SK-N-SH treated with all-trans-retinoic acid at 6 μM for 48 hours (cell line): ENCODE measurements around the gene PDGFRB.

Experiments used
- ATAC-seq: fragments of 200-7000 bp; cut with Tn5 transposase; 3 replicates; pipeline ENCODE4 v1.9.1; 2020; ENCODE audit warnings: mild to moderate bottlenecking, moderate library complexity
- ARNTL ChIP-seq: fragments of 450-650 bp; formaldehyde crosslinking; IDR thresholded peaks from 2 replicates; pipeline ENCODE4 v1.5.0; 2020; ENCODE audit warnings: low read depth, mild to moderate bottlenecking, moderate library complexity, borderline replicate concordance
- ESRRG ChIP-seq: fragments of 250-450 bp; sonication (Bioruptor Pico); IDR thresholded peaks from 2 replicates; pipeline ENCODE4 v1.6.1; 2021; ENCODE audit warnings: mild to moderate bottlenecking
- GLIS3 ChIP-seq: fragments of 250-450 bp; sonication (Bioruptor Pico); IDR thresholded peaks from 2 replicates; pipeline ENCODE4 v1.5.0; 2020; ENCODE audit warnings: mild to moderate bottlenecking, moderate library complexity
- ISL1 ChIP-seq: fragments of 250-450 bp; sonication (Bioruptor Pico); IDR thresholded peaks from 2 replicates; pipeline ENCODE4 v2.1.2; 2022; ENCODE audit warnings: mild to moderate bottlenecking, moderate library complexity
- OSR1 ChIP-seq: fragments of 250-450 bp; sonication (Bioruptor Pico); IDR thresholded peaks from 2 replicates; pipeline ENCODE4 v1.8.0; 2022; ENCODE audit warnings: moderate library complexity, mild to moderate bottlenecking, inconsistent platforms
- PPARA ChIP-seq: fragments of 250-450 bp; sonication (Bioruptor Pico); IDR thresholded peaks from 2 replicates; pipeline ENCODE4 v1.5.0; 2020; ENCODE audit warnings: mild to moderate bottlenecking, borderline replicate concordance
- SNAI2 ChIP-seq: fragments of 250-450 bp; sonication (Bioruptor Pico); IDR thresholded peaks from 2 replicates; pipeline ENCODE4 v1.5.0; 2020; ENCODE audit warnings: mild to moderate bottlenecking, moderate library complexity
- TCF4 ChIP-seq: fragments of 250-450 bp; sonication (Bioruptor Pico); IDR thresholded peaks from 2 replicates; pipeline ENCODE4 v1.8.0; 2021; ENCODE audit warnings: mild to moderate bottlenecking, moderate library complexity, borderline replicate concordance
- TOX ChIP-seq: fragments of 250-450 bp; sonication (Bioruptor Pico); IDR thresholded peaks from 2 replicates; pipeline ENCODE4 v1.8.0; 2021; ENCODE audit warnings: mild to moderate bottlenecking, moderate library complexity, borderline replicate concordance
- ZC3H10 ChIP-seq: fragments of 250-450 bp; sonication (Bioruptor Pico); IDR thresholded peaks from 2 replicates; pipeline ENCODE4 v1.5.1; 2021; ENCODE audit warnings: mild to moderate bottlenecking, moderate library complexity
- ZFP3 ChIP-seq: fragments of 250-450 bp; sonication (Bioruptor Pico); IDR thresholded peaks from 2 replicates; pipeline ENCODE4 v1.5.0; 2020; ENCODE audit warnings: mild to moderate bottlenecking, moderate library complexity
- ZNF565 ChIP-seq: fragments of 450-650 bp; formaldehyde crosslinking; conservative IDR thresholded peaks from 2 replicates; pipeline ENCODE4 v1.5.0; 2020; ENCODE audit warnings: low read depth, mild to moderate bottlenecking, moderate library complexity
- ZNF70 ChIP-seq: fragments of 450-650 bp; formaldehyde crosslinking; IDR thresholded peaks from 2 replicates; pipeline ENCODE4 v1.5.0; 2020; ENCODE audit warnings: mild to moderate bottlenecking, moderate library complexity
- ZNF8 ChIP-seq: fragments of 450-650 bp; formaldehyde crosslinking; IDR thresholded peaks from 2 replicates; pipeline ENCODE4 v1.5.0; 2020; ENCODE audit warnings: mild to moderate bottlenecking, moderate library complexity
- TF ChIP-seq, protein P1 (sequence below): fragments of 250-450 bp; sonication (Bioruptor Pico); IDR thresholded peaks from 2 replicates; pipeline ENCODE4 v1.8.0; 2020; ENCODE audit warnings: mild to moderate bottlenecking, moderate library complexity, borderline replicate concordance
- TF ChIP-seq, protein P2 (sequence below): fragments of 250-450 bp; sonication (Bioruptor Pico); IDR thresholded peaks from 2 replicates; pipeline ENCODE4 v1.5.0; 2020; ENCODE audit warnings: mild to moderate bottlenecking, moderate library complexity
- TF ChIP-seq, protein P3 (sequence below): fragments of 250-450 bp; sonication (Bioruptor Pico); IDR thresholded peaks from 2 replicates; pipeline ENCODE4 v1.5.1; 2021; ENCODE audit warnings: mild to moderate bottlenecking, moderate library complexity

The PDGFRB gene

DNA sequence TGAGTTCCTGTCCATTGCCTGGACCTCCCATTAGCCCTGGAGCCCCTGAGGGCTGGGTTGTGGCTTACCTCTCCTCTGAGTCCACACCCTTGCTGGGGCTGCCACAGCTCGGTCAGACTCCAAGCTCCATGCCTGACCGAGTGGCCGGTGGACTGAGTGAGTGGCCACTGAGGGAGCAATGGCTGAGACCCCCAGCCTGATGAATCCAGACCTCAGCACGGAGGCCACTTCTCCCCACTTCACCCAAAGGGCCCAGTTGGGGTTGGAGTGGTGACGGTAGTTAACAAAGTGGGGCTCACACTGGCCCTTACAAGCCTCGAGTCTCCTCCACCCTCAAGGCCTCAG, 28.8 kb downstream of the PDGFRB start:
- TF ChIP-seq ISL1 (CRISPR knock-in tag) (no peak), ZNF70 (no peak), SNAI2 (CRISPR knock-in tag) (no peak), ZFP3 (CRISPR knock-in tag) (no peak), ARNTL (CRISPR knock-in tag) (no peak), ZC3H10 (CRISPR knock-in tag) (no peak), ESRRG (CRISPR knock-in tag) (no peak), OSR1 (CRISPR knock-in tag) (no peak), ZNF8 (no peak), ZNF565 (CRISPR knock-in tag) (no peak)
- TF ChIP-seq, protein P1, sequence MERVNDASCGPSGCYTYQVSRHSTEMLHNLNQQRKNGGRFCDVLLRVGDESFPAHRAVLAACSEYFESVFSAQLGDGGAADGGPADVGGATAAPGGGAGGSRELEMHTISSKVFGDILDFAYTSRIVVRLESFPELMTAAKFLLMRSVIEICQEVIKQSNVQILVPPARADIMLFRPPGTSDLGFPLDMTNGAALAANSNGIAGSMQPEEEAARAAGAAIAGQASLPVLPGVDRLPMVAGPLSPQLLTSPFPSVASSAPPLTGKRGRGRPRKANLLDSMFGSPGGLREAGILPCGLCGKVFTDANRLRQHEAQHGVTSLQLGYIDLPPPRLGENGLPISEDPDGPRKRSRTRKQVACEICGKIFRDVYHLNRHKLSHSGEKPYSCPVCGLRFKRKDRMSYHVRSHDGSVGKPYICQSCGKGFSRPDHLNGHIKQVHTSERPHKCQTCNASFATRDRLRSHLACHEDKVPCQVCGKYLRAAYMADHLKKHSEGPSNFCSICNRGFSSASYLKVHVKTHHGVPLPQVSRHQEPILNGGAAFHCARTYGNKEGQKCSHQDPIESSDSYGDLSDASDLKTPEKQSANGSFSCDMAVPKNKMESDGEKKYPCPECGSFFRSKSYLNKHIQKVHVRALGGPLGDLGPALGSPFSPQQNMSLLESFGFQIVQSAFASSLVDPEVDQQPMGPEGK (CRISPR knock-in tag) = no peak
- no peak for ATAC-seq

DNA sequence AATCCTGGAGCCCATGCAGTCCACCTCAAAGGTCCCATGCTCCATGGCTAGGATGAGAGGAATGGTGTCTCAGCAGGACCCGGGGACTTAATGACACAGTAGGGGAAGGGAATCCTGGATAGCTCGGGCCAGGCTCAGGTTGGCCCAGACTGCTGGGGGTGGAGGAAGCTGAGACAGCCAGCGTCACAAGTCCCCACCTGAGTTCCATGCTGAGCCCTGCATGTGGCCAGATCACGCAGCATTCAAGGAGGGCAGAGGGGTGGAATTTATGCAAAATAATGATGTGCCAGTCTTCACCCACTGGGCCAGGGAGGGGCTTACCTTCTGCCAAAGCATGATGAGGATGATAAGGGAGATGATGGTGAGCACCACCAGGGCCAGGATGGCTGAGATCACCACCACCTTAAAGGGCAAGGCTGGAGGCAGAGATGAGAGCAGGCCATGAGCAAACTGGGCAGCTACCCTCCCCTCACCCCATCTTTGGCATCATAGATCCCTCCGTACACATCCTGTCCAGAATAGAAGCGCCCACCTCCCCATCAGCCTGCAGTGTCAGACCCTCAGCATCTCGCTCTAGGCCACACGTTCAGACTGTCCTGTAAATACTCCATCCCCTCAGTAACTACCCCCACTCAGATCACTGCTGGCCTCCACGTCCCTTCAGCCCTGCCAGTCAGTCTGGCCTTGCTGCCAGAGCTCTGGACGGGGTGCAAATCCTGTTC, 29.3 kb downstream of the PDGFRB start:
- TF ChIP-seq, protein P2, sequence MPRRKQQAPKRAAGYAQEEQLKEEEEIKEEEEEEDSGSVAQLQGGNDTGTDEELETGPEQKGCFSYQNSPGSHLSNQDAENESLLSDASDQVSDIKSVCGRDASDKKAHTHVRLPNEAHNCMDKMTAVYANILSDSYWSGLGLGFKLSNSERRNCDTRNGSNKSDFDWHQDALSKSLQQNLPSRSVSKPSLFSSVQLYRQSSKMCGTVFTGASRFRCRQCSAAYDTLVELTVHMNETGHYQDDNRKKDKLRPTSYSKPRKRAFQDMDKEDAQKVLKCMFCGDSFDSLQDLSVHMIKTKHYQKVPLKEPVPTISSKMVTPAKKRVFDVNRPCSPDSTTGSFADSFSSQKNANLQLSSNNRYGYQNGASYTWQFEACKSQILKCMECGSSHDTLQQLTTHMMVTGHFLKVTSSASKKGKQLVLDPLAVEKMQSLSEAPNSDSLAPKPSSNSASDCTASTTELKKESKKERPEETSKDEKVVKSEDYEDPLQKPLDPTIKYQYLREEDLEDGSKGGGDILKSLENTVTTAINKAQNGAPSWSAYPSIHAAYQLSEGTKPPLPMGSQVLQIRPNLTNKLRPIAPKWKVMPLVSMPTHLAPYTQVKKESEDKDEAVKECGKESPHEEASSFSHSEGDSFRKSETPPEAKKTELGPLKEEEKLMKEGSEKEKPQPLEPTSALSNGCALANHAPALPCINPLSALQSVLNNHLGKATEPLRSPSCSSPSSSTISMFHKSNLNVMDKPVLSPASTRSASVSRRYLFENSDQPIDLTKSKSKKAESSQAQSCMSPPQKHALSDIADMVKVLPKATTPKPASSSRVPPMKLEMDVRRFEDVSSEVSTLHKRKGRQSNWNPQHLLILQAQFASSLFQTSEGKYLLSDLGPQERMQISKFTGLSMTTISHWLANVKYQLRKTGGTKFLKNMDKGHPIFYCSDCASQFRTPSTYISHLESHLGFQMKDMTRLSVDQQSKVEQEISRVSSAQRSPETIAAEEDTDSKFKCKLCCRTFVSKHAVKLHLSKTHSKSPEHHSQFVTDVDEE (CRISPR knock-in tag) = no peak
- TF ChIP-seq TOX = no peak
- no peak for TF ChIP-seq ZC3H10 (CRISPR knock-in tag)
- no peak for TF ChIP-seq TCF4
- TF ChIP-seq, protein P3, sequence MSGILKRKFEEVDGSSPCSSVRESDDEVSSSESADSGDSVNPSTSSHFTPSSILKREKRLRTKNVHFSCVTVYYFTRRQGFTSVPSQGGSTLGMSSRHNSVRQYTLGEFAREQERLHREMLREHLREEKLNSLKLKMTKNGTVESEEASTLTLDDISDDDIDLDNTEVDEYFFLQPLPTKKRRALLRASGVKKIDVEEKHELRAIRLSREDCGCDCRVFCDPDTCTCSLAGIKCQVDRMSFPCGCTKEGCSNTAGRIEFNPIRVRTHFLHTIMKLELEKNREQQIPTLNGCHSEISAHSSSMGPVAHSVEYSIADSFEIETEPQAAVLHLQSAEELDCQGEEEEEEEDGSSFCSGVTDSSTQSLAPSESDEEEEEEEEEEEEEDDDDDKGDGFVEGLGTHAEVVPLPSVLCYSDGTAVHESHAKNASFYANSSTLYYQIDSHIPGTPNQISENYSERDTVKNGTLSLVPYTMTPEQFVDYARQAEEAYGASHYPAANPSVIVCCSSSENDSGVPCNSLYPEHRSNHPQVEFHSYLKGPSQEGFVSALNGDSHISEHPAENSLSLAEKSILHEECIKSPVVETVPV (CRISPR knock-in tag) = no peak
- TF ChIP-seq, all 23 proteins: peak for 0
- ATAC-seq = no peak

DNA sequence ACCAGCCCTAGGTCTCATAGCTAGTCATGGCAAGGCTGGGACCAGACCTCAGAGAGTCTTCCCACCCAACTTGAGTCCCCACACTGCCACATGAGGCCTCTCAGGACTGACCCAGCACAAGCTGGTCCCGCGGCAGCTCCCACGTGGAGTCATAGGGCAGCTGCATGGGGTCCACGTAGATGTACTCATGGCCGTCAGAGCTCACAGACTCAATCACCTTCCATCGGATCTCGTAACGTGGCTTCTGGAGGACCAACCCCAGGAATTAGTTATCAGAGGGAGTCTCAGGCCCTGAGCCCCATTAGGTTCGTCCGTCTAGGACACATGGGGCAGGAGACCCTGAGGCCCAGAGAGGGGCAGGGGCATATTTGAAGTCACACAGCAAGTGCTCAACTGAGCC, 30.3 kb downstream of the PDGFRB start:
- no peak for ATAC-seq
- TF ChIP-seq ARNTL (CRISPR knock-in tag) (no peak), ZNF8 (no peak), ZC3H10 (CRISPR knock-in tag) (no peak)
- TF ChIP-seq, all 23 proteins: peak for 0

DNA sequence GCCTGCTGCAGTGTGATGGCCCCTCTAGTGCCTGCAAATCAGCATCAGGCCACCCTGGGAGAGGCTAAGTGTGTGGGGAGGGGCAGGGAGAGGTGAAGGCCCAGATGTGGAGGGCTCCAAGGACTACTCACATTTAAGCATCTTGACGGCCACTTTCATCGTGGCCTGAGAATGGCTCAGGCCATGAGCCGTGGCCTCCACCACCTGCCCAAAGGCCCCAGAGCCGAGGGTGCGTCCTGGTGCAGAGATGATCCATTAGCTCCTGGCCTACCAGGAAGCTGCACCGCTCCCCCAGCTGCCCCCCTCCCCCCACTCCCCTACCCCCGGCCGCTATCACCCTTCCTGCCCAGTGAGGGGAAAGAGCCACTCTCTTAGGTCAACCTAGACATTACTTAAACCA, 31.0 kb downstream of the PDGFRB start:
- TF ChIP-seq PPARA (CRISPR knock-in tag) (no peak), GLIS3 (no peak), ISL1 (CRISPR knock-in tag) (no peak), ZFP3 (CRISPR knock-in tag) (no peak), ZNF8 (no peak)
- TF ChIP-seq, protein P1 (CRISPR knock-in tag) = no peak
- TF ChIP-seq, protein P3 (CRISPR knock-in tag) = no peak
- TF ChIP-seq, protein P2 (CRISPR knock-in tag) = no peak
- ATAC-seq = no peak
